Endothelial cell of umbilical vein (primary cell): ENCODE results near the gene AGR2.

Source experiments
- JUN ChIP-seq: IDR thresholded peaks from 2 replicates; pipeline ENCODE4 v1.6.1; 2011; ENCODE audit warnings: borderline replicate concordance, low read depth; ENCODE audit not compliant: insufficient read length, insufficient read depth
- POLR2AphosphoS5 ChIP-seq: IDR thresholded peaks from 2 replicates; pipeline ENCODE4 v1.6.1; 2012; ENCODE audit warnings: low read depth, mild to moderate bottlenecking, control low read depth, low read length, moderate library complexity; ENCODE audit not compliant: insufficient read depth
- TF ChIP-seq, protein P1 (sequence below), 2 donors: IDR thresholded peaks; 1 replicate in 1 of 2; 2 replicates in 1 of 2; pipeline ENCODE4 v1.5.1; 2011; ENCODE audit warnings: low read length in 2 of 2, mild to moderate bottlenecking in 2 of 2, moderate library complexity in 2 of 2, control low read depth in 1 of 2, inconsistent platforms in 1 of 2, low read depth in 1 of 2; ENCODE audit not compliant: insufficient read depth in 1 of 2; ENCODE audit errors: extremely low read depth in 1 of 2
- TF ChIP-seq, protein P2 (sequence below): IDR thresholded peaks from 2 replicates; pipeline ENCODE4 v1.6.1; 2011; ENCODE audit not compliant: insufficient read depth, insufficient read length

- TF ChIP-seq, protein P1, sequence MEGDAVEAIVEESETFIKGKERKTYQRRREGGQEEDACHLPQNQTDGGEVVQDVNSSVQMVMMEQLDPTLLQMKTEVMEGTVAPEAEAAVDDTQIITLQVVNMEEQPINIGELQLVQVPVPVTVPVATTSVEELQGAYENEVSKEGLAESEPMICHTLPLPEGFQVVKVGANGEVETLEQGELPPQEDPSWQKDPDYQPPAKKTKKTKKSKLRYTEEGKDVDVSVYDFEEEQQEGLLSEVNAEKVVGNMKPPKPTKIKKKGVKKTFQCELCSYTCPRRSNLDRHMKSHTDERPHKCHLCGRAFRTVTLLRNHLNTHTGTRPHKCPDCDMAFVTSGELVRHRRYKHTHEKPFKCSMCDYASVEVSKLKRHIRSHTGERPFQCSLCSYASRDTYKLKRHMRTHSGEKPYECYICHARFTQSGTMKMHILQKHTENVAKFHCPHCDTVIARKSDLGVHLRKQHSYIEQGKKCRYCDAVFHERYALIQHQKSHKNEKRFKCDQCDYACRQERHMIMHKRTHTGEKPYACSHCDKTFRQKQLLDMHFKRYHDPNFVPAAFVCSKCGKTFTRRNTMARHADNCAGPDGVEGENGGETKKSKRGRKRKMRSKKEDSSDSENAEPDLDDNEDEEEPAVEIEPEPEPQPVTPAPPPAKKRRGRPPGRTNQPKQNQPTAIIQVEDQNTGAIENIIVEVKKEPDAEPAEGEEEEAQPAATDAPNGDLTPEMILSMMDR (IDR thresholded peaks at IDR 0.05; ENCODE audit: extremely low read depth in 1 of 2, insufficient read depth in 1 of 2, low read depth in 1 of 2, low read length in 2 of 2) = no peak
- TF ChIP-seq JUN (no peak), POLR2AphosphoS5 (no peak)
- TF ChIP-seq, protein P2, sequence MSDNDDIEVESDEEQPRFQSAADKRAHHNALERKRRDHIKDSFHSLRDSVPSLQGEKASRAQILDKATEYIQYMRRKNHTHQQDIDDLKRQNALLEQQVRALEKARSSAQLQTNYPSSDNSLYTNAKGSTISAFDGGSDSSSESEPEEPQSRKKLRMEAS = no peak
These were observed 30.5 kb downstream of the AGR2 start for GRCh38 chr7:16774294-16774693.
